Adipocyte (in vitro differentiated cells): ENCODE data around the gene CEBPG.

ENCODE experiments used
- DNase-seq: peaks from one replicate; pipeline ENCODE4 v3.0.0-alpha.2; 2015; ENCODE audit warnings: low read depth
- H3K27me3 ChIP-seq: replicated peaks from 2 replicates; pipeline ENCODE4 v1.7.0; 2013; ENCODE audit warnings: mild to moderate bottlenecking, low read length, moderate library complexity; ENCODE audit not compliant: control insufficient read depth, insufficient read depth
- H3K36me3 ChIP-seq: 2 replicates; pipeline ENCODE4 v1.7.0; 2013; ENCODE audit warnings: low read length, mild to moderate bottlenecking, moderate library complexity; ENCODE audit not compliant: control insufficient read depth, insufficient read depth, severe bottlenecking
- H3K4me1 ChIP-seq: 2 replicates; pipeline ENCODE4 v1.7.0; 2013; ENCODE audit warnings: mild to moderate bottlenecking, low read length, moderate library complexity; ENCODE audit not compliant: control insufficient read depth, insufficient read depth
- H3K4me3 ChIP-seq: 2 replicates; pipeline ENCODE4 v1.7.0; 2013; ENCODE audit warnings: mild to moderate bottlenecking, low read length, moderate library complexity
- H3K9ac ChIP-seq: 2 replicates; pipeline ENCODE4 v1.7.0; 2013; ENCODE audit warnings: mild to moderate bottlenecking, low read length, moderate library complexity
- H3K9me3 ChIP-seq: 2 replicates; pipeline ENCODE4 v1.7.0; 2013; ENCODE audit warnings: mild to moderate bottlenecking, low read length, moderate library complexity; ENCODE audit not compliant: control insufficient read depth

CEBPG gene

GRCh38 chr19:33421368-33421767 is 47.9 kb downstream of the CEBPG start:
- no peaks in the 10 kb centered on the region for H3K9me3 ChIP-seq
- no peaks in the 10 kb centered on the region for H3K4me1 ChIP-seq
- H3K4me3 ChIP-seq = no peak overlapping the region
- no peak for DNase-seq
- H3K9ac ChIP-seq = no peak overlapping the region
- H3K27me3 ChIP-seq = no peaks in the 10 kb centered on the region
- H3K36me3 ChIP-seq = no peaks in the 10 kb centered on the region

- no peak for DNase-seq
- Histone ChIP-seq H3K4me1 (no peaks in the 10 kb centered on the region), H3K4me3 (no peak overlapping the region), H3K9ac (no peak overlapping the region), H3K36me3 (no peaks in the 10 kb centered on the region), H3K27me3 (no peaks in the 10 kb centered on the region), H3K9me3 (no peaks in the 10 kb centered on the region)
Measured at GRCh38 chr19:33422369-33423180, 49.1 kb downstream of the CEBPG start.

- H3K9me3 ChIP-seq = no peaks in the 10 kb centered on the region
- H3K9ac ChIP-seq = no peak overlapping the region
- no peak for DNase-seq
- H3K4me3 ChIP-seq = no peak overlapping the region
- H3K4me1 ChIP-seq = no peaks in the 10 kb centered on the region
- no peaks in the 10 kb centered on the region for H3K27me3 ChIP-seq
- H3K36me3 ChIP-seq = no peaks in the 10 kb centered on the region
Measured at GRCh38 chr19:33424181-33424580, 50.7 kb downstream of the CEBPG start.

DNA sequence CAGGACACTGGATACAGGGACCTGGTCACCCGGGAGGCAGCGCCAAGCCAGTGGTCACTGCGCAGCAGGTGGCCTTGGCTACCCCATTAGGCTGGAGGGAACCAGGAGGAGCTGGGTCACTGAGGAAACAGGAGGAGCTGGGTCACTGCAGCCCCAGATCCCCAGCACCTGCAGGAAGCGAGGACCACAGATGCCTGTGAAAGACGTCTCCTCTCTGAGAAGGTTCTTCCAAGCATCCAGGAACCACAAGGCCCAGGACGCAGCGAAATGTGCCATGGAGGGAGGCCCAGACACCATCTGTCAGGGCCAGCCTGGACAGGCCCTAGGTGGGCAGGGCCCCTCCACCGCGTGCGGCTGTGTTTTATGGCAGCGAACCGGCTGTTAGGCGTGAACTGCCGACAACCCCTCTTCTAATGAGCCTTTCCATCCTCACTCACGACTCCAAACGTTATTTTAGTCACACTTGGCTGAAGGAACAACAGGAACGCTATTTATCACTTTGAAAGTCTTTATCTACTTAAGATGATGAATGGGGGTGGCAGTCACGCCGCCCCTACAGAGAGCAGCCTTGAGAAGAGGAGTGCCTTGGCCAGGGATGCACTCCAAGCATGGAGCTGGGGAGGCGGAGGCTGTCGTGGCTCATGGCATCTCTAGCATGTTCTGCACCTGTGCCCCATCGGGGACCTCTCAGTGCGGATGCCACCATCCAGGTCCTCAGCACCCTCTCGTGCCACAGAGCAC is 53.3 kb downstream of the CEBPG start:
- H3K27me3 ChIP-seq = no peaks in the 10 kb centered on the region
- no peak for DNase-seq
- H3K36me3 ChIP-seq = no peaks in the 10 kb centered on the region
- no peak overlapping the region for H3K9ac ChIP-seq
- no peak overlapping the region for H3K4me3 ChIP-seq
- no peaks in the 10 kb centered on the region for H3K4me1 ChIP-seq
- no peaks in the 10 kb centered on the region for H3K9me3 ChIP-seq

DNA sequence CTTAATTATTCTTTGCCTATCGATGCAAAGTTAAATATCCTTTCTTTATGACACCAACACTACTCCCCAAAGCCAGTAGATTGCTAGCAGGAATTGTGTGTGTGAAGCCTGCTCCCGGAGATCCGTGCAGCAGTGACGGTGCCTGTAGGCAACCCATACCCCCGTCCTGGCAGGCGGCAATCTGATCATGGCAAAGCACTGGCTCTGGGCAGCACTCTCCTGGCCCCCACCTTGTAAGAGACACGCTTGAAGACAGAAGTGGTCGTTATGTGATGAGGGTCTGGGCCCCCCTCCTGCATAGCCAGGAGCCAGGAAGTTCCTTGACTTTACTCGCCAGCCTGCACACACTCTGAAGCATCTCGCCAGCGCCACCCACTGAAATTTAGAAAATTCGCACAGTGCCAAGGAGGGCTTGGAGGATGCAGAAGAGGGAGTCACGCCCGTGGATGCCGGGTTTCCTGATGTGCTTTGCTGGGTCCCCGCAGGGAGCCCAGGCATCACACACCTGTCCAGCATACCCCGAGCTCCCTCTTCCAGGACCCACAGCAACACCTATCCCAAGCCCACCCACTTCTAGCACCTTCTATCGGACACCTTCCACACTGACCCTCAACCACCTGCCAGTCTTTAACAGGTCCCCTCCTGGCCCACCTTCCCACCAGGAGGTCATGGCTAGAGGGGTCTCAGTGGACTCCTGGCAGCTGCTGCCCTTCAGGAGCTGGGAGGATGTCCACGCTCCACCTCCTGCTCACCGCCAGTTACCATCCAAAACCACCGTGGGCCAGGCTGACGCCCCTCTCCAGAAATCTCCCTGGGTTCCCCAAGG is 54.5 kb downstream of the CEBPG start:
- Histone ChIP-seq H3K9me3 (no peaks in the 10 kb centered on the region), H3K4me1 (no peaks in the 10 kb centered on the region)
- DNase-seq = no peak

DNA sequence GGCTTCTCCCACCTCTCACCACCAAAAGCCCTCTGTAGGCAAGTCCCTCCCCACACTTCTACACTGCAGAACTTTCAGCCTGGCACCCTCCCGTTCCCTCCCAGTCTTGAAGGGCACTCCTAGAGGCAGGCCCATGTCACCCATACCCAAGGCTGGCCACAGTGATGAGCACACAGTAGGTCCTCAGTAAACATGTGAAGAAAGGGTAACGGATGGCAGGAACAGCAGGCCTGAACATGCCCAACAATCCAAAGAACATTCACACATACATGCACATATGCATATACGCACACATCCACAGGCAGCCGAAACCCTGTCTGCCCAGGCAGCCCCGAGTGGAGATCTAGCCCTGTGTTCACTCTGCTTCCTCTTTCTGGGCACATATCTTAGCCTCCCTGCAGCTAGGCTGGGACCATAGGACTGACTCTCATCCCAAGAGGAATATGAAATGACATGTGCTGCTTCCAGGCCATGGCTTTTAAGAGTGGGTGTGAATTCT is 55.2 kb downstream of the CEBPG start:
- Histone ChIP-seq H3K4me3 (no peak overlapping the region), H3K27me3 (no peaks in the 10 kb centered on the region), H3K9me3 (no peaks in the 10 kb centered on the region), H3K9ac (no peak overlapping the region), H3K36me3 (no peaks in the 10 kb centered on the region), H3K4me1 (no peaks in the 10 kb centered on the region)
- no peak for DNase-seq

More for the DNA sequence above, 54.5 kb downstream of the CEBPG start:
- Histone ChIP-seq H3K4me3 (no peak overlapping the region), H3K36me3 (no peaks in the 10 kb centered on the region), H3K27me3 (no peaks in the 10 kb centered on the region), H3K9ac (no peak overlapping the region)

- Histone ChIP-seq H3K36me3 (no peaks in the 10 kb centered on the region), H3K9me3 (no peaks in the 10 kb centered on the region), H3K27me3 (no peaks in the 10 kb centered on the region), H3K4me3 (no peak overlapping the region), H3K4me1 (no peaks in the 10 kb centered on the region), H3K9ac (no peak overlapping the region)
- no peak for DNase-seq
Measured at GRCh38 chr19:33429891-33430673, 56.6 kb downstream of the CEBPG start.

- no peak overlapping the region for H3K9ac ChIP-seq
- no peaks in the 10 kb centered on the region for H3K27me3 ChIP-seq
- H3K4me1 ChIP-seq = no peaks in the 10 kb centered on the region
- peak; percentile 78 for DNase-seq
- H3K9me3 ChIP-seq = no peaks in the 10 kb centered on the region
- no peak overlapping the region for H3K4me3 ChIP-seq
- no peaks in the 10 kb centered on the region for H3K36me3 ChIP-seq
Measured at GRCh38 chr19:33430674-33431277, 57.3 kb downstream of the CEBPG start.

DNA sequence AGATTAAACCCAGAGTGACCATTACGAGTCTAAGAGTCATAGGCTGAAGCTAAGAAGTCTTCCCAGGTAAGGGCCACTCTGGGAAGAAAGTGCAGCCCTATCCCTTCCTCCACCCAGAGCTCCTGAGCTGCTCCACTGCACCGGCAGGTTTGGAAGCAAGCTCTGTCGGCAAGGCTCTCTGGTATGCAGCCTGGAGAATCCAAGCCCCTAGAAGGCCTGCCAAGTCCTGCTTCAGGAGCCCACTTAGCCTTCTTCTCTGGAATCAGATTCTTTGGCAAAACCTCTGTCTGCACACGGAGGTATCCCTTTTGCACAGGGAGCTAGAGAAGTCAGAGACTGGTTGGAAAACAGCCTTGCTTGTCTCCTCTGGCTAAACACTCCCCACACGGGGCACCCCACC is 58.5 kb downstream of the CEBPG start:
- Histone ChIP-seq H3K9ac (no peak overlapping the region), H3K27me3 (no peaks in the 10 kb centered on the region), H3K4me3 (no peak overlapping the region), H3K4me1 (no peaks in the 10 kb centered on the region), H3K9me3 (no peaks in the 10 kb centered on the region), H3K36me3 (no peaks in the 10 kb centered on the region)
- DNase-seq = no peak
